Mesendoderm (in vitro differentiated cells): Measurements from ENCODE around the gene PTPRG.

ENCODE experiments used
- DNase-seq: peaks from one replicate; pipeline ENCODE4 v3.0.0; 2013
- H2AK5ac ChIP-seq: 2 replicates; pipeline ENCODE4 v1.6.1; 2013; ENCODE audit warnings: low read length, inconsistent platforms
- H2BK120ac ChIP-seq: 2 replicates; pipeline ENCODE4 v1.6.1; 2013; ENCODE audit warnings: low read depth, mild to moderate bottlenecking, low read length, moderate library complexity, mixed read lengths
- H2BK15ac ChIP-seq: replicated peaks from 2 replicates; pipeline ENCODE4 v1.6.1; 2013; ENCODE audit warnings: low read depth, mild to moderate bottlenecking, moderate library complexity
- H2BK5ac ChIP-seq: 2 replicates; pipeline ENCODE4 v1.6.1; 2013; ENCODE audit warnings: low read length, inconsistent platforms
- H3K18ac ChIP-seq: 2 replicates; pipeline ENCODE4 v1.6.1; 2013; ENCODE audit warnings: mild to moderate bottlenecking, low read length, mixed read lengths
- H3K23ac ChIP-seq: one replicate; pipeline ENCODE4 v1.6.1; 2013; ENCODE audit warnings: low read length
- H3K27ac ChIP-seq: 2 replicates; pipeline ENCODE4 v1.5.1; 2013; ENCODE audit warnings: low read depth, mild to moderate bottlenecking, inconsistent platforms, low read length, moderate library complexity
- H3K27me3 ChIP-seq: 2 replicates; pipeline ENCODE4 v1.6.1; 2013; ENCODE audit warnings: low read length, control low read depth, mild to moderate bottlenecking, inconsistent platforms; ENCODE audit not compliant: insufficient read depth, poor library complexity
- H3K36me3 ChIP-seq: 2 replicates; pipeline ENCODE4 v1.6.1; 2013; ENCODE audit warnings: low read length, inconsistent platforms; ENCODE audit not compliant: control insufficient read depth, insufficient read depth
- H3K4ac ChIP-seq: one replicate; pipeline ENCODE4 v1.6.1; 2013; ENCODE audit warnings: low read depth, mild to moderate bottlenecking, low read length, moderate library complexity
- H3K4me1 ChIP-seq: 2 replicates; pipeline ENCODE4 v1.6.1; 2013; ENCODE audit warnings: low read depth, low read length, inconsistent platforms; ENCODE audit not compliant: control insufficient read depth
- H3K4me2 ChIP-seq: 2 replicates; pipeline ENCODE4 v1.6.1; 2013; ENCODE audit warnings: low read length
- H3K4me3 ChIP-seq: 2 replicates; pipeline ENCODE4 v1.5.1; 2013; ENCODE audit warnings: mild to moderate bottlenecking, low read length
- H3K56ac ChIP-seq: one replicate; pipeline ENCODE4 v1.6.1; 2013; ENCODE audit warnings: low read length
- H3K79me1 ChIP-seq: 2 replicates; pipeline ENCODE4 v1.6.1; 2013; ENCODE audit warnings: low read length, inconsistent platforms
- H3K79me2 ChIP-seq: 2 replicates; pipeline ENCODE4 v1.6.1; 2013; ENCODE audit warnings: mild to moderate bottlenecking, low read length; ENCODE audit not compliant: control insufficient read depth, insufficient read depth
- H3K9ac ChIP-seq: 2 replicates; pipeline ENCODE4 v1.6.1; 2013; ENCODE audit warnings: low read length, inconsistent platforms
- H4K5ac ChIP-seq: one replicate; pipeline ENCODE4 v1.6.1; 2013; ENCODE audit warnings: low read length
- H4K8ac ChIP-seq: one replicate; pipeline ENCODE4 v1.6.1; 2013; ENCODE audit warnings: low read depth, mild to moderate bottlenecking, control low read depth, low read length, moderate library complexity
- WGBS: extraction: QIAGEN DNeasy Blood & Tissue Kit; methylation state at CpG from one replicate; pipeline ENCODE4 v1.1.7; 2013; ENCODE audit warnings: low lambda C conversion rate, missing lambda C conversion rate; ENCODE audit not compliant: insufficient coverage; ENCODE audit errors: extremely low coverage; 5-methylcytosine and 5-hydroxymethylcytosine counted together

PTPRG gene

DNA sequence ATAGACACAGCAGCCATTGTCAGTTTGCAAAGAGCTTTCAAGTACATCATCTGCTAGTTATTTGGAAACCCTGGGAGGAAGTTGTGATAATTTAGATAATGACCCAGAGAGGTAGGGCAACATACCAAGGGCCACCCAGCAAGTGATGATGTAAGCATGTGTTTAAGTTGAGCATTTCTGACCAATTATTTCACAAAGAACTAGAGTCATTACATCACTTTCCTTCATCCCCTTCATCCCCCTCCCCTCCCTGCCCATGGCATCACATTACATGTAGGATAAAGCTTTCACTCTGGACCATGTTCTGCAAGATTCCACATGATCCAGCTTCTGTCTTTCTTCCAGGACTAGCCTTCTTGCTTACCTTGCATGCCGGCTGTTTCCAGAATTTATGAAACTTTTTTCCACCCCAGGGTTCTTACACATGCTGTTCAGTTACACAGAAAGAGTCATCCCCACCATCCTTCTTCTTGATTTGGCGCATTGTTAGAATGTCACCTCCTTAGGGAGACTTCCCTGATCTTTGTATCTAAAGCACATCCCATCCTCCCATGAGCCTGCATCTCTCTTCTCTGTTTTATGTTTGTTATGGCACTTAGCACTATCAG, 71.3 kb downstream of the PTPRG start:
- H4K5ac ChIP-seq = no peak overlapping the region
- no peaks in the 10 kb centered on the region for H3K36me3 ChIP-seq
- H3K79me2 ChIP-seq = peaks cover 80% of the 10 kb centered on the region
- no peak overlapping the region for H3K27ac ChIP-seq
- H3K4me2 ChIP-seq = no peak overlapping the region
- H2BK5ac ChIP-seq = no peak overlapping the region
- no peak overlapping the region for H3K9ac ChIP-seq
- H3K79me1 ChIP-seq = peaks cover 16% of the 10 kb centered on the region
- no peak overlapping the region for H3K4ac ChIP-seq
- no peaks in the 10 kb centered on the region for H3K27me3 ChIP-seq
- H3K4me1 ChIP-seq = peaks cover 8% of the 10 kb centered on the region
- no peak overlapping the region for H3K23ac ChIP-seq
- DNase-seq = peak; percentile 50
- H3K56ac ChIP-seq = no peak overlapping the region
- H2BK120ac ChIP-seq = no peak overlapping the region
- no peak overlapping the region for H2AK5ac ChIP-seq
- no peak overlapping the region for H3K4me3 ChIP-seq
- no CpG with 5 or more reads among the region's 2 CpGs for WGBS
- H2BK15ac ChIP-seq = no peak overlapping the region
- H3K18ac ChIP-seq = no peak overlapping the region
- no peak overlapping the region for H4K8ac ChIP-seq

DNA sequence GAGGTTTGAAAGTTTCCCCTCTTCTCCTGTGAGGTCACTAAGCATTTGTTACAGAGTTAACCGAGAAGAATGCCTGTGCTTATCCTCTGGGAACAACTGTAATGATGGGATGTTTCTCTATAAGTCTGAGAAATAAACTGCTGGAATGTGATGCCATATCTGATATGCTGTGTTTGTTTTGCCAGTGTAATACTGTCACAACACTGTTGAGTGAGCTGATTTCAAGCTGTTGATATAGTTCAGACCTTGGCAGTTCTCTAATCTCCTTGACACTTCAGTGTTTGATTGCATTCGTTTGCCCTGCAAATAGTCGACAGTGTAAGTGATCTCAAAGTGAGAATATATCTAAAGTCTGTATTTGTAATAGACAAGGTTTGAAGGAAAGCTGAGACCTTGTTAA, 73.3 kb downstream of the PTPRG start:
- DNase-seq = peak; percentile 80
- no peak overlapping the region for H2BK5ac ChIP-seq
- no peak overlapping the region for H2BK120ac ChIP-seq
- no peak overlapping the region for H3K56ac ChIP-seq
- no peak overlapping the region for H3K4me2 ChIP-seq
- no peak overlapping the region for H4K5ac ChIP-seq
- peaks cover 5% of the 10 kb centered on the region for H3K4me1 ChIP-seq
- no CpG with 5 or more reads among the region's 3 CpGs for WGBS
- peaks cover 10% of the 10 kb centered on the region for H3K79me1 ChIP-seq
- H3K4me3 ChIP-seq = no peak overlapping the region
- H3K27me3 ChIP-seq = no peaks in the 10 kb centered on the region
- no peak overlapping the region for H4K8ac ChIP-seq
- no peak overlapping the region for H3K9ac ChIP-seq
- no peak overlapping the region for H2AK5ac ChIP-seq
- H2BK15ac ChIP-seq = no peak overlapping the region
- H3K4ac ChIP-seq = no peak overlapping the region
- H3K36me3 ChIP-seq = no peaks in the 10 kb centered on the region
- H3K23ac ChIP-seq = no peak overlapping the region
- peaks cover 82% of the 10 kb centered on the region for H3K79me2 ChIP-seq
- no peak overlapping the region for H3K27ac ChIP-seq
- H3K18ac ChIP-seq = no peak overlapping the region

DNA sequence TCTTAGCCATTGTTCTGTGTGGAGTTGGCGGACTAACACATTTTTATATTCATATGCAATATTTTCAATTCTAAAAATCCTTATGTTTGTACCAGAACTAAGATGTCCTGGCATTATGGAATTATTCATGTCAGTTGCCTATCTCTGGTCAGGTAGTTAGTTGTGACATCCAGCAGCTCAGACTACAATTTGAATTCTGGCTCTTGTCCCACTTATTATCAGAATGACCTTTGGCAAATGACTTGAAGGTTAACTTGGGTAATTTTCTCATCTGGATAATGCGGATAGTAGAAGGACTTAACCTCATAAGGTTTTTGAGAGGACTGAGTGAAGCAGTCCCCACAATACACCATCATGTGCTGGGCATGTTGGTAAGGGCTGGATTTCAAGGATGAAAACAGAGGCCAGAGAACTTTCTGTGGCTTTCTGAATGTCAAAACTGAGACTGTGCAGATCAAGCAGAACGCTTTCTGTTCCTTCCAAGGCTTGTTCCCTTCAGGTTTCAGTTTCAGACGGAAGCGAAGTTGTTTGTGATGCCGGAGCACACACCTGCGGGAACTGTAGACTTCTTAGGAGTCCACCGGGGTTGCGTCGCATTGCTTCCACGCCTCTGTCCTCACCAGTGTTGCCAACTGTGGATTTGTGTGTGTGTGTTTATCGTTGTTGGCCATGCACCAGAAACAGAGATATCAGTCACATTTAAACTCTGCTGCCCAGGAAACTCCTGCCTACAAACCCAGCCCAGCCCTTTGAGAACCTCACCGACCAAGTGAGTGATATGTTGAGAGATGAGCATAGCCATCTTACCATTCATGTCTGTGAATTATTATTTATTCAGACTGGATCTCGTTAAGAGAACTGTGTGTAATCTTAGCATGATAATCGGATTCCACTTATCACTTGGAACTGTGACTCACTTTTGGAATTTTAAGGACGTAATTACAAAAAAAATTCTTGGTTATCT, 76.0 kb downstream of the PTPRG start:
- H4K5ac ChIP-seq = no peak overlapping the region
- DNase-seq = no peak
- no peak overlapping the region for H3K4me3 ChIP-seq
- H2AK5ac ChIP-seq = no peak overlapping the region
- no peak overlapping the region for H3K4me2 ChIP-seq
- no peak overlapping the region for H3K56ac ChIP-seq
- no CpG with 5 or more reads among the region's 16 CpGs for WGBS
- no peak overlapping the region for H2BK120ac ChIP-seq
- no peak overlapping the region for H2BK5ac ChIP-seq
- H3K27ac ChIP-seq = no peak overlapping the region
- H3K4ac ChIP-seq = no peak overlapping the region
- H3K79me1 ChIP-seq = peaks cover 22% of the 10 kb centered on the region
- H2BK15ac ChIP-seq = no peak overlapping the region
- no peak overlapping the region for H3K18ac ChIP-seq
- H3K23ac ChIP-seq = no peak overlapping the region
- no peak overlapping the region for H3K9ac ChIP-seq
- H3K79me2 ChIP-seq = peaks cover 88% of the 10 kb centered on the region
- no peaks in the 10 kb centered on the region for H3K36me3 ChIP-seq
- H4K8ac ChIP-seq = no peak overlapping the region
- no peaks in the 10 kb centered on the region for H3K27me3 ChIP-seq
- H3K4me1 ChIP-seq = peaks cover 7% of the 10 kb centered on the region

DNA sequence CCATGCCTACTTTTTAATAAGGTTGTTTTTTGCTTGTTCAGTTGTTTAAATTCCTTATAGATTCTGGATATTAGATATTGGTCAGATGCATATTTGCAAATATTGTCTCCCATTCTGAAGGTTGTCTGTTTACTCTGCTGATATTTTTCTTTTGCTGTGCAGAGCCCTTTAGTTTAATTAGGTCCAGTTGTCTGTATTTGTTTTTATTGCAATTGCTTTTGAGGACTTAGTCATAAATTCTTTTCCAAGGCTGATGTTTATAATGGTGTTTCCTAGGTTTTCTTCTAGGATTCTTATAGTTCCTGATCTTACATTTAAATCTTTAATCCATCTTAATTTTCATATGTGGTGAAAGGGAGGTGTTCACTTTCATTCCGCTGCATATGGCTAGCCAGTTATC, 77.4 kb downstream of the PTPRG start:
- no CpG with 5 or more reads among the region's 1 CpG for WGBS
- DNase-seq = no peak
- H2BK5ac ChIP-seq = no peak overlapping the region
- H2BK120ac ChIP-seq = no peak overlapping the region
- no peak overlapping the region for H3K4ac ChIP-seq
- H3K27ac ChIP-seq = no peak overlapping the region
- H3K9ac ChIP-seq = no peak overlapping the region
- H3K4me3 ChIP-seq = no peak overlapping the region
- H4K8ac ChIP-seq = no peak overlapping the region
- no peak overlapping the region for H3K18ac ChIP-seq
- no peak overlapping the region for H2AK5ac ChIP-seq
- H3K4me2 ChIP-seq = no peak overlapping the region
- peaks cover 7% of the 10 kb centered on the region for H3K4me1 ChIP-seq
- peaks cover 15% of the 10 kb centered on the region for H3K79me1 ChIP-seq
- H4K5ac ChIP-seq = no peak overlapping the region
- H3K27me3 ChIP-seq = no peaks in the 10 kb centered on the region
- no peaks in the 10 kb centered on the region for H3K36me3 ChIP-seq
- H2BK15ac ChIP-seq = no peak overlapping the region
- no peak overlapping the region for H3K56ac ChIP-seq
- peaks cover 88% of the 10 kb centered on the region for H3K79me2 ChIP-seq
- no peak overlapping the region for H3K23ac ChIP-seq

DNA sequence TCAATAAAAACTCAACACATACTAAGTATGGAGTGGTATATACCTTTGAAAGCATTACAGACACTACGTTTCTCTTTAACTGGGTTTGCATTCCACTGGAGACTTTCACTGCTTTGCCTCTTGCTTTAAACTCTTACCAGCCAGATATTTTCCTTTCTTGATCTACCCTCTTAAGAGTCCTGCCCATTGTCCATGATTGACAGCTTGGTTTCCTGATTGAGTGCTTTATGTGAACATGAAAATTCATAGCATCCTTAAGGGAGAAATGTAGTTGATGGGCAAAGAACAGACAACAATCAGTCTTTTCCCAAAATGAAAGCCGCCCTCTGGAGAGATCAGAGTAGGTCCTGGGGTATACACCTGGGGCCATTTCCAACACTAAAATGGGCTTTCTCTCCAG, 78.6 kb downstream of the PTPRG start:
- no peak overlapping the region for H2BK15ac ChIP-seq
- peaks cover 7% of the 10 kb centered on the region for H3K4me1 ChIP-seq
- H3K27ac ChIP-seq = no peak overlapping the region
- no peak overlapping the region for H3K18ac ChIP-seq
- H3K79me1 ChIP-seq = peaks cover 18% of the 10 kb centered on the region
- no peak overlapping the region for H2BK120ac ChIP-seq
- no peak overlapping the region for H2BK5ac ChIP-seq
- H3K4me2 ChIP-seq = no peak overlapping the region
- no CpG with 5 or more reads among the region's 2 CpGs for WGBS
- no peaks in the 10 kb centered on the region for H3K36me3 ChIP-seq
- H3K4ac ChIP-seq = no peak overlapping the region
- H2AK5ac ChIP-seq = no peak overlapping the region
- H3K4me3 ChIP-seq = no peak overlapping the region
- H3K27me3 ChIP-seq = no peaks in the 10 kb centered on the region
- no peak overlapping the region for H3K23ac ChIP-seq
- H4K5ac ChIP-seq = no peak overlapping the region
- H3K79me2 ChIP-seq = peaks cover 89% of the 10 kb centered on the region
- no peak for DNase-seq
- H4K8ac ChIP-seq = no peak overlapping the region
- no peak overlapping the region for H3K56ac ChIP-seq
- no peak overlapping the region for H3K9ac ChIP-seq
